ENCODE results near the gene PRCP. TPM values are rescaled to one million over a fixed set of nuclear protein-coding genes. Genes with fewer than 3 reads are reported as not detected.

PRCP gene
- total RNA-seq, 1 experiment from 2014 or later: 22.7 TPM

GRCh38 chr11:82792822-82793569 lies 107.2 kb downstream of the PRCP start:
- TF ChIP-seq CTCF (IDR thresholded peaks at IDR 0.05; ENCODE audit: unreplicated experiment): no peak
- intact Hi-C loops (cut with micrococcal nuclease; ENCODE audit: unreplicated experiment): no loop called here
- Mint-ChIP-seq H3K9me3 (ENCODE audit: low read depth, unreplicated experiment) (no peaks in the 10 kb centered on the region), H3K36me3 (ENCODE audit: insufficient read depth, unreplicated experiment) (no peaks in the 10 kb centered on the region), H3K27ac (ENCODE audit: unreplicated experiment) (no peak overlapping the region), H3K27me3 (ENCODE audit: unreplicated experiment) (no peaks in the 10 kb centered on the region), H3K4me3 (ENCODE audit: low read depth, unreplicated experiment) (no peak overlapping the region), H3K4me1 (ENCODE audit: low read depth, unreplicated experiment) (no peaks in the 10 kb centered on the region)
- DNase-seq: no peak
- CTCF ChIA-PET: no interaction called here
- no TSS peak for BruUV-seq (replicated peaks)

- no peak overlapping the region for H3K27ac Mint-ChIP-seq (ENCODE audit: unreplicated experiment)
- no peak for DNase-seq
- H3K27me3 Mint-ChIP-seq (ENCODE audit: unreplicated experiment): no peaks in the 10 kb centered on the region
- H3K4me1 Mint-ChIP-seq (ENCODE audit: low read depth, unreplicated experiment): no peaks in the 10 kb centered on the region
- H3K9me3 Mint-ChIP-seq (ENCODE audit: low read depth, unreplicated experiment): no peaks in the 10 kb centered on the region
- no peak overlapping the region for H3K4me3 Mint-ChIP-seq (ENCODE audit: low read depth, unreplicated experiment)
- no peaks in the 10 kb centered on the region for H3K36me3 Mint-ChIP-seq (ENCODE audit: insufficient read depth, unreplicated experiment)
- intact Hi-C loops (cut with micrococcal nuclease; ENCODE audit: unreplicated experiment): no loop called here
- no TSS peak for BruUV-seq (replicated peaks)
- TF ChIP-seq CTCF (IDR thresholded peaks at IDR 0.05; ENCODE audit: unreplicated experiment): no peak
- CTCF ChIA-PET: no interaction called here
These were observed 107.9 kb downstream of the PRCP start for GRCh38 chr11:82792319-82792718.

GRCh38 chr11:82791779-82792178 lies 108.5 kb downstream of the PRCP start:
- no peaks in the 10 kb centered on the region for H3K36me3 Mint-ChIP-seq (ENCODE audit: insufficient read depth, unreplicated experiment)
- TF ChIP-seq CTCF (IDR thresholded peaks at IDR 0.05; ENCODE audit: unreplicated experiment): no peak
- CTCF ChIA-PET: no interaction called here

GRCh38 chr11:82790723-82791484 lies 109.3 kb downstream of the PRCP start:
- Mint-ChIP-seq H3K9me3 (ENCODE audit: low read depth, unreplicated experiment) (no peaks in the 10 kb centered on the region), H3K27me3 (ENCODE audit: unreplicated experiment) (no peaks in the 10 kb centered on the region), H3K27ac (ENCODE audit: unreplicated experiment) (no peak overlapping the region), H3K36me3 (ENCODE audit: insufficient read depth, unreplicated experiment) (no peaks in the 10 kb centered on the region), H3K4me1 (ENCODE audit: low read depth, unreplicated experiment) (no peaks in the 10 kb centered on the region), H3K4me3 (ENCODE audit: low read depth, unreplicated experiment) (no peak overlapping the region)
- BruUV-seq (replicated peaks): no TSS peak
- intact Hi-C loops (cut with micrococcal nuclease; ENCODE audit: unreplicated experiment): no loop called here
- TF ChIP-seq CTCF (IDR thresholded peaks at IDR 0.05; ENCODE audit: unreplicated experiment): no peak
- CTCF ChIA-PET: no interaction called here
- DNase-seq: no peak

More at GRCh38 chr11:82791779-82792178, 108.5 kb downstream of the PRCP start:
- no peaks in the 10 kb centered on the region for H3K4me1 Mint-ChIP-seq (ENCODE audit: low read depth, unreplicated experiment)
- H3K27ac Mint-ChIP-seq (ENCODE audit: unreplicated experiment): no peak overlapping the region
- no peak overlapping the region for H3K4me3 Mint-ChIP-seq (ENCODE audit: low read depth, unreplicated experiment)
- no peaks in the 10 kb centered on the region for H3K9me3 Mint-ChIP-seq (ENCODE audit: low read depth, unreplicated experiment)
- no TSS peak for BruUV-seq (replicated peaks)
- H3K27me3 Mint-ChIP-seq (ENCODE audit: unreplicated experiment): no peaks in the 10 kb centered on the region
- no peak for DNase-seq
- intact Hi-C loops (cut with micrococcal nuclease; ENCODE audit: unreplicated experiment): no loop called here
